ENCODE results near the gene CDYL2.
"Not testable (repeated sequence)": the region's sequence is repeated elsewhere in the genome, so short reads cannot be mapped to it uniquely, and the experiment has no call there.

Gene CDYL2

GRCh38 chr16:80669673-80670072 lies 134.7 kb downstream of the CDYL2 start:
- no peak for DNase-seq (ENCODE audit: low read depth)

GRCh38 chr16:80667925-80668324 lies 136.5 kb downstream of the CDYL2 start:
- no peak for DNase-seq (ENCODE audit: low read depth)

GRCh38 chr16:80667251-80667560 lies 137.2 kb downstream of the CDYL2 start:
- DNase-seq (ENCODE audit: low read depth) = no peak

- DNase-seq (ENCODE audit: low read depth) = no peak
Measured at GRCh38 chr16:80666378-80667250, 137.8 kb downstream of the CDYL2 start.

- no peak for DNase-seq (ENCODE audit: low read depth)
Measured at GRCh38 chr16:80665356-80665755, 139.0 kb downstream of the CDYL2 start.

- no peak for DNase-seq (ENCODE audit: low read depth)
Measured at GRCh38 chr16:80664786-80665185, 139.6 kb downstream of the CDYL2 start.

GRCh38 chr16:80664226-80664625 lies 140.2 kb downstream of the CDYL2 start:
- DNase-seq (ENCODE audit: low read depth) = no peak

- no peak for DNase-seq (ENCODE audit: low read depth)
Measured at GRCh38 chr16:80663078-80663477, 141.3 kb downstream of the CDYL2 start.

- DNase-seq (ENCODE audit: low read depth) = no peak
Measured at GRCh38 chr16:80659865-80660264, 144.5 kb downstream of the CDYL2 start.

GRCh38 chr16:80656711-80657150 lies 147.7 kb downstream of the CDYL2 start:
- DNase-seq (ENCODE audit: low read depth) = no peak

GRCh38 chr16:80656161-80656560 lies 148.2 kb downstream of the CDYL2 start:
- no peak for DNase-seq (ENCODE audit: low read depth)

GRCh38 chr16:80655751-80656150 lies 148.6 kb downstream of the CDYL2 start:
- DNase-seq (ENCODE audit: low read depth) = no peak

GRCh38 chr16:80654094-80654862 lies 150.1 kb downstream of the CDYL2 start:
- no peak for DNase-seq (ENCODE audit: low read depth)

GRCh38 chr16:80652441-80652840 lies 152.0 kb downstream of the CDYL2 start:
- DNase-seq (ENCODE audit: low read depth) = no peak

GRCh38 chr16:80650281-80650680 lies 154.1 kb downstream of the CDYL2 start:
- DNase-seq (ENCODE audit: low read depth) = not testable (repeated sequence)

GRCh38 chr16:80640316-80640715 lies 164.1 kb downstream of the CDYL2 start:
- no peak for DNase-seq (ENCODE audit: low read depth)

- no peak for DNase-seq (ENCODE audit: low read depth)
Measured at GRCh38 chr16:80639636-80640035, 164.8 kb downstream of the CDYL2 start.

GRCh38 chr16:80637621-80638020 lies 166.8 kb downstream of the CDYL2 start:
- DNase-seq (ENCODE audit: low read depth) = no peak

GRCh38 chr16:80631581-80631980 lies 172.8 kb downstream of the CDYL2 start:
- no peak for DNase-seq (ENCODE audit: low read depth)

- DNase-seq (ENCODE audit: low read depth) = no peak
Measured at GRCh38 chr16:80628254-80628653, 176.1 kb downstream of the CDYL2 start.

GRCh38 chr16:80627108-80627507 lies 177.3 kb downstream of the CDYL2 start:
- DNase-seq (ENCODE audit: low read depth) = no peak

GRCh38 chr16:80623376-80623775 lies 181.0 kb downstream of the CDYL2 start:
- DNase-seq (ENCODE audit: low read depth) = no peak

- no peak for DNase-seq (ENCODE audit: low read depth)
Measured at GRCh38 chr16:80622007-80622406, 182.4 kb downstream of the CDYL2 start.

Measured in fibroblast of the conjunctiva (primary cell).